ENCODE measurements around the gene SLC22A23. TPM values are rescaled to one million over a fixed set of nuclear protein-coding genes. Genes with fewer than 3 reads are reported as not detected.
A peak's percentile ranks its signal among the peaks of the same experiment; 100 is the strongest.

SLC22A23 gene
- total RNA-seq, 4 donors from 2014 or later: 7.1 to 9.6 (median 8.2) TPM

- Histone ChIP-seq H3K4me1 (peaks cover 0 to 22% (median 12%) of the 10 kb centered on the region in 4 donors), H3K4me3 (no peak overlapping the region), H3K27ac (no peak overlapping the region), H3K36me3 (no peaks in the 10 kb centered on the region), H3K9me3 (no peaks in the 10 kb centered on the region), H3K27me3 (no peaks in the 10 kb centered on the region)
- DNase-seq (ENCODE audit: low spot score in 2 of 2): no peak
- 31 to 37% methylated on average over 1 of the region's 1 CpG for WGBS, 2 donors
- no peak for TF ChIP-seq POLR2A (IDR thresholded peaks at IDR 0.05)
These were observed 3.4 kb upstream of the SLC22A23 start for GRCh38 chr6:3460253-3460652.

DNA sequence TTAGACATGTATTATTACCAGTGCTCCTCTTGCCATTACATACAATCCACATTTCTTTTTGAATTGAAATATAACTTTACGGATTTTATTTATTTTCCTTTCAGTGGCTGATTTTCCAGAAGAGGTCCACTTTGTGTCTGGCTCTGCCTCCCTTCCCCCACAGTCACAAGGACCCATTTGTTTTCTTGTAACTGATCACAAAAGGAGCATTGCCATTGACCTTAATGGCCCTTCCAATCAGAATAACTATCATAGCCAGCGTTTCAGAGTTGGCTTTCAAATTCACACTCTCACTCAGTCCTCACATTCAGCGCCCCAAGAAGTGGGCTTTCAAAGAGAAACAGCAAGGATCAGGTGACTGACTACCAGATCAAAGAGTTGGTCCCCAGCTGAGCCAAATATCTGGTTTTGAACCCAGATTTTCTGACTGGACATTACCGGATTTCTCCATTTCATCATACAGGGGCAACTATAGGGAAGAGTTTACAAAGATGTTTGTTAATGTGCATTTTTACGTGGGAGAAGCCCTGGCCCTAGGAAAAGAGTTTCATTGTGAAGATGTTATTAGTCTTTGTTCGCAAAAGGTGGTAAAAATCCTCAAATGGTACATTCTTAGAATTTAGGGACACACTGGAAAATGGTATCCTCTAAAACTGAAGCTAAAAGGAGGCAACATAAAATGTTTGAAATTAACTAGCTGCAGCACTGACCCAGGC is 2.0 kb upstream of the SLC22A23 start:
- H3K36me3 ChIP-seq: no peaks in the 10 kb centered on the region
- DNase-seq (ENCODE audit: low spot score in 2 of 2): no peak
- no peak for TF ChIP-seq EP300 (IDR thresholded peaks at IDR 0.05)
- no peak for TF ChIP-seq CTCF (IDR thresholded peaks at IDR 0.05)
- no peak for TF ChIP-seq POLR2A (IDR thresholded peaks at IDR 0.05)
- H3K4me3 ChIP-seq: no peak overlapping the region
- H3K27ac ChIP-seq: peak overlapping the region in 1 of 4 donors; percentile 67
- H3K9me3 ChIP-seq: no peaks in the 10 kb centered on the region
- peaks cover 0 to 4% of the 10 kb centered on the region in 2 donors for H3K27me3 ChIP-seq
- WGBS, 2 donors: 58 to 65% methylated on average over 6 of the region's 6 CpGs
- peaks cover 0 to 34% (median 12%) of the 10 kb centered on the region in 4 donors for H3K4me1 ChIP-seq

DNA sequence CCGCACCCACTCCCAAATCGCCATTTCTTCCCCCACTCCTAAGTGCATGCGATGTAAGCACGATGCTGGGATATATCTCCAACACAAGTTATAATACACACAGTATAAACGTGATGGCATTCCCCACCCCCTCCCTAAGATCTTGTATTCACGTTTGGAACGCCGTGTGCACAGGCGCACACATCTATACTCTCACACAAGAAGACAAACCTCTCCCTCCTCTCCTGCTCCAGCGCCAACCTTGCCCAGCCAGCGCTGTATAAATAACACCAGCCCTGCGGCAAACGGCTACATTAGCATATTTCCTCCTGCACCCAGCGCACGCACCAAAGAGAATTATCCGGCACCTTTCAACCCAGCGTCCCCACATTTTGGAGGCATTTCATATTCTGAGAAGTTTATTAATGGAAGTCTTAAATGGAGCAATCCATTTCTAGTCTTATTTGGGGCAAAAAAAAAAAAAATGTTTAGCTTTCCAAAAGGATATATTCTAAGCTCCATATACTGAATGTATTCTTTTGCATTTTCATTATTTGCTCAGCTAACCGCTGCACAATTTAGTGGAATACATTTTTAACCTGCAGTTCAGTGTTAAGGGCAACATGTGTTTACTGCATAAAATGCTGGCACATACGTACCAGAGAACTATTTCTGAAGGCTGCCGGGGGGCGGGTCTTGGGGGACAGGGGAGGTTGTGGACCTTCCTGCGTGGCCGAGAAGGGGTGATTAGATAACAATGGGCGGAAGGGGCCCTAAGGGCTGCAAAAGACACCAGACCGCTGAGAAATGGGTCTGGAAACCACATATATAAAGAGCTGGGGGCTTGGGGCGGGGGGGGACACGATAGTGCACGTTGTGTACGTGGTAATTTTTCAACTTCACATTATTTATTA is 1.1 kb upstream of the SLC22A23 start:
- peak overlapping the region; percentile 49 to 74 (median 54) for H3K4me3 ChIP-seq
- peaks cover 0 to 4% of the 10 kb centered on the region in 2 donors for H3K27me3 ChIP-seq
- H3K4me1 ChIP-seq: peaks cover 0 to 34% (median 12%) of the 10 kb centered on the region in 4 donors
- 16 to 20% methylated on average over 29 of the region's 29 CpGs for WGBS, 2 donors
- H3K27ac ChIP-seq: peak overlapping the region in 3 of 4 donors; percentile 67 to 81 (median 69)
- H3K9me3 ChIP-seq: no peaks in the 10 kb centered on the region
- no peaks in the 10 kb centered on the region for H3K36me3 ChIP-seq
- no peak for TF ChIP-seq EP300 (IDR thresholded peaks at IDR 0.05)
- no peak for TF ChIP-seq CTCF (IDR thresholded peaks at IDR 0.05)
- TF ChIP-seq POLR2A (IDR thresholded peaks at IDR 0.05): no peak
- no peak for DNase-seq (ENCODE audit: low spot score in 2 of 2)

DNA sequence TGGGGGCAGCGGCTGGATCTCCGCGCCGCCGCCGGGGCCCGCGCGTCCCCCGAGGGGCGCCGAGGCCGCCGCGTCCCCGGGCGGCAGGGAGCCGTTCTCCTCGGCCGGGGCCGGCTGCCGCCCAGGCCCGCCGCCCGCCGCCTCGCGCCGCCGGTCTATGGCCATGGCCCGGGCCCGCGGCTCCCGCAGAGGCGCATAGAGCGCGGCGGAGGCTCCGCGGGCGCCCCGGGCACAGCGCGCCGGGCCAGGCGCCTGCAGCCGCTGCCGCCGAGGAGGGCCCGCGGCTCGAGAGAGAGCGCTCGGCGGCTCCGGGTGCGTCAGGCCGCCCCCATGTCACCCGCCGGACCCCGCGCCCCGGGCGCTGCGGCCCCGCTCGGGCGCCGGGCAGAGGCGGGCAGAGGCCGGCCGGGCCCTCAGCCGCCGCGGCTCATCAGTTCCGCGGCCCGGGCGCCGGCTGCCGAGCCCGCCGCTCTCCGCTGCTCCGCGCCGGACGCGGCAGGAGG is 404 bp downstream of the SLC22A23 start:
- Histone ChIP-seq H3K36me3 (no peaks in the 10 kb centered on the region), H3K9me3 (no peaks in the 10 kb centered on the region), H3K4me1 (peaks cover 0 to 34% (median 12%) of the 10 kb centered on the region in 4 donors), H3K4me3 (peak overlapping the region; percentile 49 to 74 (median 54)), H3K27ac (peak overlapping the region in 2 of 4 donors; percentile 54 to 81), H3K27me3 (peaks cover 0 to 4% of the 10 kb centered on the region in 2 donors)
- no peak for DNase-seq (ENCODE audit: low spot score in 2 of 2)
- WGBS, 2 donors: 1% methylated on average over 22 of the region's 89 CpGs; no CpG with 5 or more reads in 1 of the 2 donors
- TF ChIP-seq CTCF (IDR thresholded peaks at IDR 0.05) (no peak), POLR2A (IDR thresholded peaks at IDR 0.05) (no peak), EP300 (IDR thresholded peaks at IDR 0.05) (no peak)

DNA sequence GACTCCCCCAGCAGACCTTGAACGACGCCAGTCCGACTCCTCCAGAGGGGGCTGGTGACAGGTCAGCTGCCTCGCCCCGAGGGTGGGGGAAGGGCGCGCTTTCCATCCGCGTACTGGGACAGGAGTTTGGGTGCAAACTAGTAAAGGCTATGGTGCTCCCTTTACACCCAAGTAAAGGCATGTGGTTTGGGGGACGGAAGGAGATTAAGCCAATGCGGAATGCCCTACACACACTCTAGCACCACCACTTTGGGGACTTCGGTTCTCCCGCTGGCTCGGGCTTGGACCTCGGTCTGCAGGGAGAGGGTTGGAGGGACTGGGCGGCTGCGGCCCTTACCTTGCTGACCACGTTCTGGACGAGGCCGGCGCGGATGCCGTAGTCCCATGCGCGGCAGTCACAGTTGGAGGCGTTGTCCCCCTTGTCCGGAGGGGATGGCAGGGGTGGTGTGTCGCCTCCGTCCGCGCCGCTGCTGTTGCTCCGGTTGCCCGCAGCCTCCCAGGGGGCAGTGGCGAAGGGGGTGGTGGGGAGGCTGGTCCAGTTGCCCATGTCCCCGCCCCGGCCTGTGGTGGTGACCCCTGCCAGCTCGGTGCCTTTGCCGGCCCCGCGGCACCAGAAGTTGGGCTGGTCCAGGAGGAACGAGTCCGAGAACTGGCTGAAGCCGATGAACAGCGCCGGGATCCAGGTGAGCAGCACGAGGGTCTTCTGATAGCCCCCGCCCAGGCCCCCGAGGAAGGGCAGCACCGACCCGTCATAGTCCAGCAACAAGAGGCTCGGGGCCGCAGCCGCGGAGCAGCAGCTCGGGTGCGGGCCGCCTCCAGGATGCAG is 1.1 kb downstream of the SLC22A23 start:
- 2% methylated on average over 39 to 44 of the region's 58 CpGs for WGBS, 2 donors
- Histone ChIP-seq H3K4me3 (peak overlapping the region; percentile 49 to 74 (median 51)), H3K27me3 (peaks cover 0 to 4% of the 10 kb centered on the region in 2 donors), H3K4me1 (peaks cover 0 to 41% (median 12%) of the 10 kb centered on the region in 4 donors), H3K27ac (peak overlapping the region in 2 of 4 donors; percentile 54 to 81), H3K36me3 (no peaks in the 10 kb centered on the region), H3K9me3 (no peaks in the 10 kb centered on the region)
- TF ChIP-seq CTCF (IDR thresholded peaks at IDR 0.05): no peak
- no peak for TF ChIP-seq EP300 (IDR thresholded peaks at IDR 0.05)
- no peak for TF ChIP-seq POLR2A (IDR thresholded peaks at IDR 0.05)
- DNase-seq (ENCODE audit: low spot score in 2 of 2): no peak
